HT-29 (cell line): ENCODE measurements around the gene CYP2C18. TPM values are rescaled to one million over a fixed set of nuclear protein-coding genes. Genes with fewer than 3 reads are reported as not detected.
"Not testable (repeated sequence)": the region's sequence is repeated elsewhere in the genome, so short reads cannot be mapped to it uniquely, and the experiment has no call there.

ENCODE experiments used
- DNase-seq: peaks from one replicate; pipeline ENCODE4 v3.0.0-alpha.2; 2015; ENCODE audit warnings: low spot score
- total RNA-seq: library from RNA; depleted of rRNA; stranded (reverse); fragments of >200 nt; shearing (Covaris generic); gene quantifications from 2 replicates; pipeline ENCODE4 v1.2.3, GENCODE V29; 2014; rRNA removed

CYP2C18 gene
- total RNA-seq, 1 experiment from 2014 or later, result 0.10 TPM

GRCh38 chr10:94747137-94747536, 63.6 kb downstream of the CYP2C18 start:
- no peak for DNase-seq

GRCh38 chr10:94747838-94748237, 64.3 kb downstream of the CYP2C18 start:
- DNase-seq, result peak; percentile 16

- no peak for DNase-seq
These were observed 74.4 kb downstream of the CYP2C18 start for GRCh38 chr10:94757916-94758315.

DNA sequence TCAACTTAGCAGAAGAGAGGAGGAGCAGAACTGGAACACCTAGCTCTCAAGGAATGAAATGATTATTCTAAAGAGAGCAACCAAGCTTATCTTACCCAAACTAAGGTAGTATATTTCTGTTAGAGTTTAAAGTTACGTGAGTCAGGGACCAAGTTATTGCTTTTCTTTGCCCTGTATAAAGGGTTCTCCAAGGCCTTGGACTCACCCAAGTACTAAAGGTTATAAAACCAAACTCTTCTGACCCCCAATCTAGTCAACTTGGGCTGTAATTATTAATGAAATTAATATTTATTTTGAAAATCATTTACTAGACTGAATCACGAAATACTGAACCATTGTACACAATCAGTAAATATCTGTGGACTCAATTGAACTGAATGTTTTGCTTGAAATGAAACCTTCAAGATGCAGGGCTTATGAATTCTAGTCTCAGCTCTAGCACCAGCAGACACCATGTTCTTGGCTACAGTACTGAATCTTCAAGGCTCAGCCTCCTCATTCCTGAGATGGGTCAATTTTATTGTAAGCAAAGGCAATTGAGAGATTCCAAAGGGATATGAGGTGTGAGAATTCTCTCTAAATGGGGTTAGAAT, 77.2 kb downstream of the CYP2C18 start:
- no peak for DNase-seq

- no peak for DNase-seq
These were observed 78.9 kb downstream of the CYP2C18 start, which contains the start of gene CYP2C19 for GRCh38 chr10:94762393-94762792. TSS of gene CYP2C19 (plus strand) at chr10:94762681. CDS start at chr10:94762706, 25 bp downstream.

DNA sequence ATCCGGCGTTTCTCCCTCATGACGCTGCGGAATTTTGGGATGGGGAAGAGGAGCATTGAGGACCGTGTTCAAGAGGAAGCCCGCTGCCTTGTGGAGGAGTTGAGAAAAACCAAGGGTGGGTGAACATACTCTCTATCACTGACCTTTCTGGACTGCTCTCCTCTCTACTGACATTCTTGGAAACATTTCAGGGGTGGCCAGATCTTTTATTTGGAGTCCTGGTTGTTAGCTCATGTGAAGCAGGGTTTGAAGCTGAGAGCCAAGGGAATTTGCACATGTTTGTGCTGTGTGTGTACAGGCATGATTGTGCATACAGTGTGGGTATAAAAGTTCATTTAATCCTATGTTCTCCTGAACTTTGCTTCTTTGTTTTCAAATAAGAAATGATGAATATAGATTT, 91.9 kb downstream of the CYP2C18 start:
- not testable (repeated sequence) for DNase-seq

- peak; percentile 40 for DNase-seq
These were observed 94.4 kb downstream of the CYP2C18 start for GRCh38 chr10:94777886-94778458.

DNA sequence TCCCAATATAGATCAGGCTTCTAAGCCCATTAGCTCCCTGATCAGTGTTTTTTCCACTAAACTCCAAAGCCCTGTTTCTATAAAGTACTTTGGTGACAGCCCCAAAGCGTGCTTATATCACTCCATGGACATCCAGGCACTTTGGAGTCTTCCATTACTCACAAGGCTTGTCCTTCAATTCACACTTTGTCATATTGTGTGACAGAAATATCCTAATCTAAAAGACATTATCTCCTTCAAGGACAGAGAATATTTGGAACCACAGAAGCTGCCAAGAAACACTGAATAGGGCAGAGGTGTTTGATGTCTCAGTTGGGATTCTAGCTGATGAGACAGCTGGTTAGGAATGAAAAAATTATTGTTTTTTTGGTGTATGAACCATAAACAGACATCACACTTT, 97.3 kb downstream of the CYP2C18 start:
- no peak for DNase-seq

DNA sequence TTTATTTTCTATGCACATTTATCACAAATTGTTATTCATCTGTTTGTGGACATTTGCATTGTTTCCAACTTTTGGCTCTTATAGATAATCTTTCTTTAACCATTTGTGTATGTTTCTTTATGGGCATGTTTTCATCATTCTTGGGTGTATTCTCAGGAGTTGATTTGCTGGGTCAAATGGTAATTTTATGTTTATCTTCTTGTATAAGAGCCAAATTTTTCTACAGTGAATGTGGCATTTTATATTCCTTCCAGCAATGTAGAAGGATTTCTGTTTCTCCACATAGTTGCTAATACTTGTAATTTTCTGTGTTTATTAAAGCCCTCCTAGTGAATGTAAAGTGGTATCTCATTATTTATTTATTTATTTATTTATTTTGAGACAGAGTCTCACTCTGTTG, 100.7 kb downstream of the CYP2C18 start:
- no peak for DNase-seq

GRCh38 chr10:94785211-94785610, 101.7 kb downstream of the CYP2C18 start:
- no peak for DNase-seq

Other genes with a start within 250 kb of the CYP2C18 start
- gene HELLS, start 137.9 kb upstream of the CYP2C18 start, total RNA-seq, result 108 and 111 TPM in 2 replicates
- gene CYP2C19, start 79.0 kb downstream of the CYP2C18 start, total RNA-seq, result 0.44 TPM in 1 of 2 replicates, not detected in the other